ENCODE measurements around the gene CDHR3. TPM values are rescaled to one million over a fixed set of nuclear protein-coding genes. Genes with fewer than 3 reads are reported as not detected.

CDHR3 gene
- total RNA-seq, 1 donor from 2014 or later, result 50.8 TPM

- DNase-seq, result no peak
- H3K4me1 Mint-ChIP-seq (ENCODE audit: low read depth, unreplicated experiment), result no peaks in the 10 kb centered on the region
- H3K9me3 Mint-ChIP-seq (ENCODE audit: unreplicated experiment), result no peaks in the 10 kb centered on the region
- no peaks in the 10 kb centered on the region for H3K27me3 Mint-ChIP-seq (ENCODE audit: unreplicated experiment)
- H3K36me3 Mint-ChIP-seq (ENCODE audit: unreplicated experiment), result no peaks in the 10 kb centered on the region
- TF ChIP-seq CTCF (IDR thresholded peaks at IDR 0.05; ENCODE audit: partially characterized antibody, unreplicated experiment), result no peak
- no peak overlapping the region for H3K4me3 Mint-ChIP-seq (ENCODE audit: unreplicated experiment)
- no peak overlapping the region for H3K27ac Mint-ChIP-seq (ENCODE audit: unreplicated experiment)
These were observed 113.5 kb downstream of the CDHR3 start for GRCh38 chr7:106076537-106076936.

- Mint-ChIP-seq H3K9me3 (ENCODE audit: unreplicated experiment) (peaks cover 2% of the 10 kb centered on the region), H3K36me3 (ENCODE audit: unreplicated experiment) (no peaks in the 10 kb centered on the region), H3K4me3 (ENCODE audit: unreplicated experiment) (no peak overlapping the region), H3K4me1 (ENCODE audit: low read depth, unreplicated experiment) (no peaks in the 10 kb centered on the region), H3K27ac (ENCODE audit: unreplicated experiment) (no peak overlapping the region), H3K27me3 (ENCODE audit: unreplicated experiment) (no peaks in the 10 kb centered on the region)
- TF ChIP-seq CTCF (IDR thresholded peaks at IDR 0.05; ENCODE audit: partially characterized antibody, unreplicated experiment), result no peak
- DNase-seq, result no peak
These were observed 117.4 kb downstream of the CDHR3 start for GRCh38 chr7:106080300-106080987.

GRCh38 chr7:106082087-106082854 is 119.2 kb downstream of the CDHR3 start:
- Mint-ChIP-seq H3K36me3 (ENCODE audit: unreplicated experiment) (no peaks in the 10 kb centered on the region), H3K27ac (ENCODE audit: unreplicated experiment) (no peak overlapping the region), H3K4me1 (ENCODE audit: low read depth, unreplicated experiment) (no peaks in the 10 kb centered on the region), H3K4me3 (ENCODE audit: unreplicated experiment) (no peak overlapping the region), H3K9me3 (ENCODE audit: unreplicated experiment) (peaks cover 2% of the 10 kb centered on the region), H3K27me3 (ENCODE audit: unreplicated experiment) (no peaks in the 10 kb centered on the region)
- no peak for DNase-seq
- no peak for TF ChIP-seq CTCF (IDR thresholded peaks at IDR 0.05; ENCODE audit: partially characterized antibody, unreplicated experiment)

Other genes starting within 250 kb of the CDHR3 start
- 20.6 TPM for gene ATXN7L1, start 86.7 kb upstream of the CDHR3 start, total RNA-seq (ENCODE audit: unreplicated experiment)
- 10.0 TPM for gene SYPL1, start 149.0 kb downstream of the CDHR3 start, total RNA-seq (ENCODE audit: unreplicated experiment)